ENCODE results near the gene RABGGTA.

The RABGGTA gene

GRCh38 chr14:24278424-24278823, 7.0 kb upstream of the RABGGTA start:
- DNase-seq = no peak

GRCh38 chr14:24277606-24278321, 6.4 kb upstream of the RABGGTA start:
- DNase-seq = no peak

GRCh38 chr14:24277071-24277470, 5.7 kb upstream of the RABGGTA start:
- DNase-seq = no peak

- no peak for DNase-seq
Measured at GRCh38 chr14:24274101-24274543, 2.7 kb upstream of the RABGGTA start.

- no peak for DNase-seq
Measured at GRCh38 chr14:24273422-24273998, 2.1 kb upstream of the RABGGTA start.

GRCh38 chr14:24272467-24272866, 1.1 kb upstream of the RABGGTA start:
- DNase-seq = no peak

- no peak for DNase-seq
Measured at GRCh38 chr14:24271834-24272263, 452 bp upstream of the RABGGTA start.

GRCh38 chr14:24270537-24271133, 762 bp downstream of the RABGGTA start:
- no peak for DNase-seq

GRCh38 chr14:24269910-24270536, 1.4 kb downstream of the RABGGTA start:
- no peak for DNase-seq

- no peak for DNase-seq
Measured at GRCh38 chr14:24269368-24269767, 2.0 kb downstream of the RABGGTA start.

- DNase-seq = no peak
Measured at GRCh38 chr14:24268225-24268624, 3.2 kb downstream of the RABGGTA start.

GRCh38 chr14:24267516-24267915, 3.9 kb downstream of the RABGGTA start:
- DNase-seq = no peak

GRCh38 chr14:24266344-24267244, 4.8 kb downstream of the RABGGTA start:
- no peak for DNase-seq

GRCh38 chr14:24264298-24264697, 7.1 kb downstream of the RABGGTA start:
- DNase-seq = no peak

- DNase-seq = no peak
Measured at GRCh38 chr14:24263848-24264247, 7.5 kb downstream of the RABGGTA start.

GRCh38 chr14:24262821-24263733, 8.3 kb downstream of the RABGGTA start, which contains the start of gene TGM1:
Gene TGM1, minus strand, starts transcription at chr14:24263177. Its CDS starts 825 bp downstream, at chr14:24262352.
- no peak for DNase-seq

- no peak for DNase-seq
Measured at GRCh38 chr14:24261969-24262327, 9.4 kb downstream of the RABGGTA start.

GRCh38 chr14:24261256-24261968, 10.0 kb downstream of the RABGGTA start:
- DNase-seq = no peak

- no peak for DNase-seq
Measured at GRCh38 chr14:24260780-24261157, 10.6 kb downstream of the RABGGTA start.

- DNase-seq = no peak
Measured at GRCh38 chr14:24260026-24260779, 11.2 kb downstream of the RABGGTA start.
